ENCODE measurements around the gene KRT40. TPM values are rescaled to one million over a fixed set of nuclear protein-coding genes. Genes with fewer than 3 reads are reported as not detected.

The KRT40 gene
- total RNA-seq, 1 experiment from 2014 or later: not detected

DNA sequence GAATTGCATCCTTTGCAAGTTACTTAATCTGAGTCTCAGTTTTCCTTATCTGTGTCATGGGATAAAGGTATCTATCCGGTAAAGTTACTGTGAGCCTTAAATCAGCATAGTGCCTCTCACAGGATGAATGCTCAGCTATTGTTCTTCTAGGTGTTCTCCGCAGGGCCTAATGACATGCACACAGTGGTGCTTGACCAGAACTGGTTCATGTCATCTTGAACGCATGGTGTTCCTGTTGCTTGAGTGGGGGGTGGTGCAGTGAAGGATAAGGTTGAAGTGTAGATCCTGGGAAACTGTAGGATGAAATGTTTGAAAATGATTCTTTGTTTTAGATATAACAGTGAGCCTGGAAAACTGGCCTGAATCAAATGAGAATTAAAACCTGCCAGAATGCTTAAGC, 4.0 kb downstream of the KRT40 start:
- Histone ChIP-seq H3K4me3 (ENCODE audit: insufficient read depth, low read depth, low read length) (no peak overlapping the region), H3K27me3 (ENCODE audit: control insufficient read depth, insufficient read depth, low read length) (no peaks in the 10 kb centered on the region), H3K36me3 (replicated peaks; ENCODE audit: control insufficient read depth, insufficient read depth, low read length) (no peaks in the 10 kb centered on the region)
- peak; percentile 35 for DNase-seq

DNA sequence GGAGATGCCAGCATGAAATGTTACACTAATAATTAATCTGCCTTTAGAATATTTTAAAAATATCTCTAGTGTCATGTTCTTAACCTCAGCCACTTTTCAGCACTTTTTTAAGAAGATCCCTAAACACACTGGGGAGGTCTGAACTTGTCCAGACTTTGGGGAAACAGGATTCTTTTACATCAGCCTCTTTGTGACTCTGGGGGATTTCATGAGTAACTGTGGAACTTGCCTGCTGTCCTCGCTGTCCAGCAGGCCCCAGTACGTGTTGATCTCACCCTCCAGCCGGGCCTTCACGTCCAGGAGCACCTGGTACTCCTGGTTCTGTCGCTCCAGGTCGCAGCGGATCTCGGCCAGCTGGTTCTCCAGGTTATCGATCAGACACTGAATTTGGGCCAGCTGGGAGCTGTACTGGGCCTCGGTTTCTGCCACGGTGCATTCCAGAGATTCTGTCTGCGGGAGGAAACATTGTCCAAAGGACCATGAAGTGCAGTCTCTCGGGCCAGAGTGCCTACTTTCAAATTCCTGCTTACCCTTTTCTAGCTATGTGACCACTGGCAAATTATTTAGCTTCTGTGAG, 5.5 kb downstream of the KRT40 start:
- no peak overlapping the region for H3K4me3 ChIP-seq (ENCODE audit: insufficient read depth, low read depth, low read length)
- no peak for DNase-seq
- no peaks in the 10 kb centered on the region for H3K27me3 ChIP-seq (ENCODE audit: control insufficient read depth, insufficient read depth, low read length)
- H3K36me3 ChIP-seq (replicated peaks; ENCODE audit: control insufficient read depth, insufficient read depth, low read length): no peaks in the 10 kb centered on the region

DNA sequence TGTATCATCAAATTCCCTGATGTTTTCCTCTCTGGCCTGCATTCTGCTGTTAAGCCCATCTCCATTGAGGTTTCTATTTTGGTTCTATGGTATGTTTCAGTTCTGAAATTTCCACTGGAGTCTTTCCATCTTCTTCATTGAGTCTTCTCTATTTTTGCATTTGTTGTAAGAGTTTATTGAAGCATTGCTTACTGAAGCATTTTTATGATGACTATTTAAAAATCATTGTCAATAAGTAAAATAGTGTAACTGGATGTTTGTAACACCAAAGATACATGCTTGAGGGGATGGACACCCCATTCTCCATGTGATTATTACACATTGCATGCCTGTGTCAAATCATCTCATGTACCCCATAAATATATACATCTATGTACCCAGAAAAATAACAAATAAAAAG, 8.6 kb downstream of the KRT40 start:
- DNase-seq: no peak
- Histone ChIP-seq H3K4me3 (ENCODE audit: insufficient read depth, low read depth, low read length) (no peak overlapping the region), H3K36me3 (replicated peaks; ENCODE audit: control insufficient read depth, insufficient read depth, low read length) (no peaks in the 10 kb centered on the region), H3K27me3 (ENCODE audit: control insufficient read depth, insufficient read depth, low read length) (no peaks in the 10 kb centered on the region)

DNA sequence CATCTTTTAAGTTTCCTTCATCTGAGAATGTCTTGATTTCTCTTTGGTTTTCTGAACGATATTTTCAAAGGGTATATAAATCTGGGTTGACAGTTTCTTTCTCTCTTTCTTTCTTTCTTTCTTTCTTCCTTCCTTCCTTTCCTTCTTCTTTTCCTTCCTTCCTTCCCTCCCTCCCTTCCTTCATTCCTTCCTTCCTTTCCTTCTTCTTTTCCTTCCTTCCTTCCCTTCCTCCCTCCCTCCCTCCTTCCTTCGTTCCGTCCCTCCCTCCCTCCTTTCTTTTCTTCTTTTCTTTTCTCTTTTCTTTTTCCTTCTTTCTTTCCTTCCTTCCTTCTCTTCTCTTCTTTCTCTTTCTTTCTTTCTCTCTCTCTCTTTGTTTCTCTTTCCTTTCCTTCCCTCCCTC, 9.8 kb downstream of the KRT40 start:
- no peak overlapping the region for H3K4me3 ChIP-seq (ENCODE audit: insufficient read depth, low read depth, low read length)
- no peak for DNase-seq
- H3K27me3 ChIP-seq (ENCODE audit: control insufficient read depth, insufficient read depth, low read length): no peaks in the 10 kb centered on the region
- H3K36me3 ChIP-seq (replicated peaks; ENCODE audit: control insufficient read depth, insufficient read depth, low read length): no peaks in the 10 kb centered on the region

- Histone ChIP-seq H3K36me3 (replicated peaks; ENCODE audit: control insufficient read depth, insufficient read depth, low read length) (no peaks in the 10 kb centered on the region), H3K27me3 (ENCODE audit: control insufficient read depth, insufficient read depth, low read length) (no peaks in the 10 kb centered on the region), H3K4me3 (ENCODE audit: insufficient read depth, low read depth, low read length) (no peak overlapping the region)
- no peak for DNase-seq
Measured at GRCh38 chr17:40967582-40967981, 16.5 kb downstream of the KRT40 start.

- Histone ChIP-seq H3K27me3 (ENCODE audit: control insufficient read depth, insufficient read depth, low read length) (no peaks in the 10 kb centered on the region), H3K4me3 (ENCODE audit: insufficient read depth, low read depth, low read length) (no peak within 1 kb of the TSS), H3K36me3 (replicated peaks; ENCODE audit: control insufficient read depth, insufficient read depth, low read length) (no peaks in the 10 kb centered on the region)
- DNase-seq: no peak
Measured at GRCh38 chr17:40966848-40967247, 17.3 kb downstream of the KRT40 start, which contains the start of gene KRT39. Gene KRT39, minus strand, starts transcription at chr17:40966948. Its CDS starts 92 bp downstream, at chr17:40966856.

GRCh38 chr17:40963838-40964237, 20.3 kb downstream of the KRT40 start:
- Histone ChIP-seq H3K36me3 (replicated peaks; ENCODE audit: control insufficient read depth, insufficient read depth, low read length) (no peaks in the 10 kb centered on the region), H3K27me3 (ENCODE audit: control insufficient read depth, insufficient read depth, low read length) (no peaks in the 10 kb centered on the region), H3K4me3 (ENCODE audit: insufficient read depth, low read depth, low read length) (no peak overlapping the region)
- peak; percentile 30 for DNase-seq

DNA sequence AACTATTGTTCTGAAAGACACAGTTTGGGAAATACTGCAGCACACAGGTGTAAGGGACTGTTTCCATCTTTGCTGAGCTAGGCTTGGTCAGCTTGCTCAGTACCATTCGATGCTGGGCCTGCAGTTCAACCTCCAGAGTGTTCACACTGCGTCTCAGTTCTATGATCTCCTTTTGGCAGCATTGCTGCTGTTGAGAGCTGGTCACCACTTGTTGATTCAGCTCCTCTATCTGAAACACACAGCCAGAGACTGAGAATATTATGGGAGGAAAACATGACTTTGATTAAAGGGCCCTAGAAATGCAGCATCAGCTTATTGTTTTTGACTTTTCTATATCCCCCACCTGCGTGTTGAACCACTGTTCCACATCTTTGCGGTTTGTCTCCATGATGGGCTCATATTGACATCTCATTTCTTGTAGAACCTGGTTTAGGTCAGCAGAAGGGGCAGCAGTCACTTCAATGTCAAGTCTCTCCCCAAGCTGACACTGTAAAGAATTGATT, 22.0 kb downstream of the KRT40 start:
- no peak for DNase-seq
- Histone ChIP-seq H3K4me3 (ENCODE audit: insufficient read depth, low read depth, low read length) (no peak overlapping the region), H3K27me3 (ENCODE audit: control insufficient read depth, insufficient read depth, low read length) (no peaks in the 10 kb centered on the region), H3K36me3 (replicated peaks; ENCODE audit: control insufficient read depth, insufficient read depth, low read length) (no peaks in the 10 kb centered on the region)

DNA sequence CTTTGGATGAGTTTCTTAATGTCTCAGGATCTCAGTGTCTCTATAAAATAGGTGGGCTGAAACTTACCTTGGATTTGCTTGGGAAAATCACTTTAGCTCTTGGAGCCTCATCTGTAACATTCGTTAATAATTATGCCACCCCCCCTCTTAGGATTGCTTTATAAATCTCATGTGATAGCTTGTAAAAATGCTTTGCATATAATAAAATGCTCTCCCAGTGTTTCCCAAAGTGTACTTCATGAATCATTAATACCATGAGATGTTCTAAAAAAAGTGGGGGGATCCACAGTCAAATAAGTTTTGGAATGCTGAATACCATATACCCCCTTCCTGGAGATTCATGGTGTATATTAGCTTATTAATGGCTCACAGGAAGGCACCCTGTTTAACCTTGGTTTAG, 22.5 kb downstream of the KRT40 start:
- H3K36me3 ChIP-seq (replicated peaks; ENCODE audit: control insufficient read depth, insufficient read depth, low read length): no peaks in the 10 kb centered on the region
- H3K27me3 ChIP-seq (ENCODE audit: control insufficient read depth, insufficient read depth, low read length): no peaks in the 10 kb centered on the region
- no peak overlapping the region for H3K4me3 ChIP-seq (ENCODE audit: insufficient read depth, low read depth, low read length)
- no peak for DNase-seq

DNA sequence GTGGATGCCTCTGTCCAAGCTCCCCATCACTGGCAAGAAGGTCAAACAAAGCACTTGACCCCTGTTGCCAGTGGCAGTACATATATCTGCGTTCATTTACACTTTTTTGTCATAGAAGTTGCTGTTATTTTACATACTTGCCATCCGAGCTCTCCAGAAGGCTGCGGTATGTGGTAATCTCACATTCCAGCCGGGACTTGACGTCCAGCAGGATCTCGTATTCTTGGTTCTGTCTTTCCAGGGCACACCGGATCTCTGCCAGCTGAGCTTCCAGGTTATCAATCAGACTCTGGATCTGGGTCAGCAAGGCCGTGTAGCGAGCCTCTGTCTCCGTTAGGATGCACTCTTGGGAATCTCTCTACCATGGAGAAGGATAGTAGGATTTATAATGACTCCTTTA, 24.0 kb downstream of the KRT40 start:
- Histone ChIP-seq H3K36me3 (replicated peaks; ENCODE audit: control insufficient read depth, insufficient read depth, low read length) (no peaks in the 10 kb centered on the region), H3K4me3 (ENCODE audit: insufficient read depth, low read depth, low read length) (no peak overlapping the region), H3K27me3 (ENCODE audit: control insufficient read depth, insufficient read depth, low read length) (no peaks in the 10 kb centered on the region)
- DNase-seq: no peak

DNA sequence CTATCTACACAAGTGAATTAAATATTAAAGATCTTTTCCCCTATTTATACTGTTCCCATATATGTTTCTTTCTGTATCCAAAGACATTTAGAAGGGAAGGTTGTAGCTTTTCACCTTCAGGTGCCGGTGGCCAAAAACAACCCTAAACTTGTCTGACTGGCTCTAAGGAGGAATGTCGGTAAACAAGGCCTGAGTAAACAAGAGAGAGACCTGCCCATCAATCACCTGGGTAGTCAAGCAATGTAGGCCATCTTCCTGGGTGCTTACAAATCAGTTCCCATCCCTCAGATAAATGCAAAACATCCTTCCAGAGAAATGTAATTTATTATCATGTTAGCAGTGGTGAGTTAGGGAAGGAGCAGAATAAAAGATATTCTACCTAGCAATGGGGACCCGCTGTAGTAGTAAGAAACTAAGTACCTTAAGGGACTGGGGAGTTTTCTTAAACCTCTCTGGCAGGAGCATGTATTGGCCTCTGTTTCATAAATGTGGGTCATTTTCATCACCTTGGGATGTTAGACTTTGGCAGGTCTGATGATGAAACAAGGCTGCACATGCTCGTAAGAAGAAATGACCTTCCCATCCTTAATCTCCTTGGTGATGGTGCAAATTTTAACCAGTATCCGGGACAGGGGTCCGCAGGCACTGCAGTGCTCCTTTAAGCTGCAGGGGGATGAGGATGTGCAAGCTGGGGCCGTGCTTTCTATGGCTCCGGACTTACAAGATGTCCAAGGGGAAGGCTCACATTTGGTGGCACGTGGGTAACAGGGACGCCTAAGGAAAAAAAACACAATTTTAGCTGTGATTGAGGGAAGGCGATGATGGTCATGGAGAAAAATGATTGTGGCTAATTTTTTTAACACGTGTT, 25.8 kb downstream of the KRT40 start:
- Histone ChIP-seq H3K4me3 (ENCODE audit: insufficient read depth, low read depth, low read length) (no peak overlapping the region), H3K27me3 (ENCODE audit: control insufficient read depth, insufficient read depth, low read length) (no peaks in the 10 kb centered on the region), H3K36me3 (replicated peaks; ENCODE audit: control insufficient read depth, insufficient read depth, low read length) (no peaks in the 10 kb centered on the region)
- no peak for DNase-seq

DNA sequence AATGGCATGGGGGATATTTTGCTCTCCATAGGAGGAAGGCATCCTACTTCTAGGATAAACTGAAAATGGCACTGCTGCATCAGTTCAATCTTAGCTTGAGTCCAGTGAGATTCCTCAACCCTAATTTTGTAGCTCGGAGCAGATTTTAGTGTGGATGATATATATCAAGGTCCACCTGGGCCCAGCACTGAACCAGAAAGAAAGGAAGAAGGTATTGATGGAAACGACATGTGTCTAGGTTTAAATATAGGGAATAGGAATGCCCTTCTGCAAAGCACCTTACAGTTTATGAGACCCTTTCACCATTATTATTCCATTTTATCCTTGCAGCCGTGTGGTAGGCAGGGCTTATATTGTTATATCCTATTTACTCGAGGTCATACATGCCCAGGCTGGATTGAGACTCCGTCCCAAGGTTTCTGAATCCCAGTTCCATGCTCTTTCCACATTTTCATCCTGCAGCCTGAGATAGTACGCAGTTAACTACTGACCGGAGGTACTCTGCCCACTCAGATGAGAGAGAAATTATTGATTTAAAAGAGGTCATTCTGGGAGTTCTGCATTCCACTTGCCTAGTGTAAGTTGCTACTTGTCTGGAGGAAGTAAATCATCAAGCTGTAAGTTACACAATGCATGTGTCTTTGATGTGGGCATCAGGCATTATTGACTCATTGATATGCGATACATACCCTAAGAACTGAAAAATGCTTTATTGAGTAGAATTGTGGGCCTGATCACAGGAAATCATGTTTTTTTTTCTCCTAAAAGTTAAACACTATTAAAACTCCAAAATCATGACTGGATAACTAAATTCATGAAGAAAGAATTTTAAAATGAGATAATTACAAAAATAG, 27.5 kb downstream of the KRT40 start:
- H3K4me3 ChIP-seq (ENCODE audit: insufficient read depth, low read depth, low read length): no peak overlapping the region
- H3K27me3 ChIP-seq (ENCODE audit: control insufficient read depth, insufficient read depth, low read length): no peaks in the 10 kb centered on the region
- no peak for DNase-seq
- H3K36me3 ChIP-seq (replicated peaks; ENCODE audit: control insufficient read depth, insufficient read depth, low read length): no peaks in the 10 kb centered on the region

GRCh38 chr17:40953881-40954280, 30.2 kb downstream of the KRT40 start:
- no peak for DNase-seq
- Histone ChIP-seq H3K36me3 (replicated peaks; ENCODE audit: control insufficient read depth, insufficient read depth, low read length) (no peaks in the 10 kb centered on the region), H3K4me3 (ENCODE audit: insufficient read depth, low read depth, low read length) (no peak overlapping the region), H3K27me3 (ENCODE audit: control insufficient read depth, insufficient read depth, low read length) (no peaks in the 10 kb centered on the region)

DNA sequence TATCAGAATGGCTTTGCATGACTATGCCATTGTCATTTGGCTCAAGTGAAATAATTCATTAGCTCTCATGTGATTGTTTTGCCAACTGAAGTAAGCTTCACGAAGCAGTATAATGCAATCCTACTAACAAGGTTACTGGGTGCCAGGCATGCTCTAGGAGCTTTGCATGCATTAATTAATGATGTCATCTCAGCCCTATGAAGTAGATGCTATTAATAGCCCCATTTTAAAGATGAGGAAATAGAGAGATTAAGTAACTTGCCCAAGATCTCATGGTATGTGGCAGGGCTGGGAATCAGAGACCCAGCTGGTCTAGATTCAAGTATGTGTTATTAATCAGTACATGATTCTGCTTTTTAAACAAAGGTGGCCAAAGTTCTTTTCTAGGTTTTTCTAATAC, 31.5 kb downstream of the KRT40 start:
- no peaks in the 10 kb centered on the region for H3K36me3 ChIP-seq (replicated peaks; ENCODE audit: control insufficient read depth, insufficient read depth, low read length)
- no peak overlapping the region for H3K4me3 ChIP-seq (ENCODE audit: insufficient read depth, low read depth, low read length)
- no peak for DNase-seq
- H3K27me3 ChIP-seq (ENCODE audit: control insufficient read depth, insufficient read depth, low read length): no peaks in the 10 kb centered on the region

Measured in H7 (cell line).